GM23338 (cell line): ENCODE results near the gene HSD17B7. TPM values are rescaled to one million over a fixed set of nuclear protein-coding genes. Genes with fewer than 3 reads are reported as not detected.
A peak's percentile ranks its signal among the peaks of the same experiment; 100 is the strongest.
"Not testable (repeated sequence)": the region's sequence is repeated elsewhere in the genome, so short reads cannot be mapped to it uniquely, and the experiment has no call there.

Experiments
- ATAC-seq: fragments of 200-7000 bp; cut with Tn5 transposase; 3 replicates; pipeline ENCODE4 v1.9.1; 2020
- DNase-seq: peaks from one replicate; pipeline ENCODE4 v3.0.0-alpha.2; 2015; ENCODE audit warnings: low spot score
- H2AFZ ChIP-seq: fragments of 200-600 bp; sonication (generic); 2 replicates; pipeline ENCODE4 v1.8.0; 2016; ENCODE audit warnings: antibody characterized with exemption, mild to moderate bottlenecking, moderate library complexity
- H3F3A ChIP-seq: fragments of 200-600 bp; sonication (generic); replicated peaks from 2 replicates; pipeline ENCODE4 v1.8.0; 2017; ENCODE audit warnings: antibody characterized with exemption, mixed run types, low read depth
- H3K27ac ChIP-seq: fragments of 200-600 bp; sonication (generic); 2 replicates; pipeline ENCODE4 v1.6.1; 2016; ENCODE audit warnings: low read depth
- H3K27me3 ChIP-seq: fragments of 200-600 bp; sonication (generic); 2 replicates; pipeline ENCODE4 v1.8.0; 2016; ENCODE audit warnings: mild to moderate bottlenecking, mixed run types, moderate library complexity; ENCODE audit not compliant: insufficient read depth
- H3K36me3 ChIP-seq: fragments of 200-600 bp; sonication (generic); 2 replicates; pipeline ENCODE4 v1.8.0; 2016; ENCODE audit warnings: mild to moderate bottlenecking; ENCODE audit not compliant: insufficient read depth
- H3K4me1 ChIP-seq: fragments of 200-600 bp; sonication (generic); 2 replicates; pipeline ENCODE4 v1.8.0; 2016; ENCODE audit warnings: mild to moderate bottlenecking, moderate library complexity; ENCODE audit not compliant: insufficient read depth
- H3K4me2 ChIP-seq: fragments of 200-600 bp; sonication (generic); 2 replicates; pipeline ENCODE4 v1.7.1; 2017; ENCODE audit warnings: mixed run types
- H3K4me3 ChIP-seq: fragments of 200-600 bp; sonication (generic); 2 replicates; pipeline ENCODE4 v1.6.1; 2016; ENCODE audit warnings: mixed run types
- H3K79me2 ChIP-seq: fragments of 200-600 bp; sonication (generic); replicated peaks from 2 replicates; pipeline ENCODE4 v1.8.0; 2017; ENCODE audit warnings: mild to moderate bottlenecking; ENCODE audit not compliant: insufficient read depth
- H3K9me2 ChIP-seq: fragments of 200-600 bp; sonication (generic); 2 replicates; pipeline ENCODE4 v1.8.0; 2017; ENCODE audit not compliant: insufficient read depth
- H4K20me1 ChIP-seq: fragments of 200-600 bp; sonication (generic); replicated peaks from 2 replicates; pipeline ENCODE4 v1.8.0; 2017; ENCODE audit warnings: mild to moderate bottlenecking; ENCODE audit not compliant: insufficient read depth
- H3K27ac Mint-ChIP-seq: 2 replicates; pipeline ENCODE4 v1.8.0; 2020; ENCODE audit warnings: inconsistent platforms, mild to moderate bottlenecking, moderate library complexity, mixed read lengths
- H3K27me3 Mint-ChIP-seq: 3 replicates; pipeline ENCODE4 v1.8.0; 2022; ENCODE audit warnings: low read depth, mild to moderate bottlenecking, moderate library complexity, mixed read lengths, inconsistent platforms; ENCODE audit not compliant: insufficient read depth, poor library complexity
- H3K36me3 Mint-ChIP-seq: 3 replicates; pipeline ENCODE4 v1.8.0; 2021; ENCODE audit warnings: low read depth, mild to moderate bottlenecking, inconsistent platforms, moderate library complexity, mixed read lengths
- H3K4me1 Mint-ChIP-seq: 3 replicates; pipeline ENCODE4 v1.8.0; 2020; ENCODE audit warnings: mild to moderate bottlenecking, inconsistent platforms, mixed read lengths
- H3K4me3 Mint-ChIP-seq: 3 replicates; pipeline ENCODE4 v1.8.0; 2021; ENCODE audit warnings: moderate library complexity, mild to moderate bottlenecking, inconsistent platforms, mixed read lengths
- H3K9me3 Mint-ChIP-seq: 3 replicates; pipeline ENCODE4 v1.8.0; 2020; ENCODE audit warnings: moderate library complexity, mild to moderate bottlenecking, inconsistent platforms, mixed read lengths
- polyA plus RNA-seq: library from polyadenylated mRNA; unstranded; fragments of >200 nt; fragmentation: Nextera tagmentation; extraction: Ambion mirVana; gene quantifications from 2 replicates; pipeline ENCODE4 v1.2.1, GENCODE V29; 2016
- total RNA-seq: library from RNA; depleted of rRNA; stranded (reverse); fragments of >200 nt; shearing (Covaris generic); gene quantifications from 2 replicates; pipeline ENCODE4 v1.2.3, GENCODE V29; 2014

Gene HSD17B7
- total and polyA plus RNA-seq, 2 experiments from 2014 or later, result 30.9 to 31.9 TPM

- H3K36me3 ChIP-seq, H3K36me3 Mint-ChIP-seq, H3K4me3 ChIP-seq, H3K4me2 ChIP-seq, H2AFZ ChIP-seq, ATAC-seq, H3K9me2 ChIP-seq, H3K79me2 ChIP-seq, H3K4me3 Mint-ChIP-seq, H4K20me1 ChIP-seq, H3K27ac ChIP-seq, H3F3A ChIP-seq, H3K27me3 Mint-ChIP-seq, H3K27me3 ChIP-seq, DNase-seq, H3K27ac Mint-ChIP-seq, H3K4me1 ChIP-seq, H3K9me3 Mint-ChIP-seq: not testable (repeated sequence)
- H3K4me1 Mint-ChIP-seq, result peaks cover 13% of the 10 kb centered on the region; the same call in 2 of the 3 replicates
Measured at GRCh38 chr1:162784926-162785325, 5.6 kb upstream of the HSD17B7 start.

- H3K4me1 ChIP-seq, H3K79me2 ChIP-seq, H3K4me3 ChIP-seq, H4K20me1 ChIP-seq, H3K27me3 ChIP-seq, H3F3A ChIP-seq, H3K27ac Mint-ChIP-seq, H3K9me2 ChIP-seq, H3K36me3 ChIP-seq, H3K27ac ChIP-seq, H3K27me3 Mint-ChIP-seq, H3K4me2 ChIP-seq, DNase-seq, H3K4me3 Mint-ChIP-seq, H3K9me3 Mint-ChIP-seq, H2AFZ ChIP-seq, ATAC-seq: not testable (repeated sequence)
- Mint-ChIP-seq H3K36me3 (peaks cover 11% of the 10 kb centered on the region; the same call in 2 of the 3 replicates), H3K4me1 (peaks cover 14% of the 10 kb centered on the region; the same call in 2 of the 3 replicates)
Measured at GRCh38 chr1:162788783-162789182, 1.7 kb upstream of the HSD17B7 start.

DNA sequence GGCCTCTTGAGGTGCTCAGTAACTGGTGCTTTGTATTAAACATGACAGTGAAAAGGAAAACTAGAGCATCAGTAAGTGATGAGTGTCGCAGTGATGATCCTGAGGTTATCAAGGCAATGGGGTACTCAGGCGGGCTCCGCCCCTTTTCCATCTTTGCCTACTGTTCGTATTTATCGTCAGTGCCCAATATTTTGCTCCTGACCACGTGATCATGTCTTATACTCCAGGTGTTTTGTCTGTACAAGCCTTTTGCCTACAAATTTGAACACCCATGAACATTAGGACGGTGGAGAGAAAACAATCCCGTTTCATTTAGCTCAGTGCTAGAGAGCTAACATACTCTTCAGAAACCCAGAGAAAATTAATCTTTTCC is 469 bp downstream of the HSD17B7 start:
- Histone ChIP-seq H3K4me3 (peak overlapping the region; percentile 65), H3K27ac (peak overlapping the region; percentile 79; the same call in 1 of the 2 replicates), H3K4me2 (peak overlapping the region; percentile 82)
- not testable (repeated sequence) for H3K27me3 Mint-ChIP-seq, H3K79me2 ChIP-seq, H3K27me3 ChIP-seq, H3F3A ChIP-seq, ATAC-seq, H3K4me1 ChIP-seq, H3K4me1 Mint-ChIP-seq, H3K9me2 ChIP-seq, H4K20me1 ChIP-seq, H2AFZ ChIP-seq, DNase-seq, H3K36me3 ChIP-seq, H3K9me3 Mint-ChIP-seq
- Mint-ChIP-seq H3K4me3 (peak overlapping the region; percentile 89), H3K27ac (peak overlapping the region; percentile 98), H3K36me3 (peaks cover 13% of the 10 kb centered on the region; the same call in 2 of the 3 replicates)

DNA sequence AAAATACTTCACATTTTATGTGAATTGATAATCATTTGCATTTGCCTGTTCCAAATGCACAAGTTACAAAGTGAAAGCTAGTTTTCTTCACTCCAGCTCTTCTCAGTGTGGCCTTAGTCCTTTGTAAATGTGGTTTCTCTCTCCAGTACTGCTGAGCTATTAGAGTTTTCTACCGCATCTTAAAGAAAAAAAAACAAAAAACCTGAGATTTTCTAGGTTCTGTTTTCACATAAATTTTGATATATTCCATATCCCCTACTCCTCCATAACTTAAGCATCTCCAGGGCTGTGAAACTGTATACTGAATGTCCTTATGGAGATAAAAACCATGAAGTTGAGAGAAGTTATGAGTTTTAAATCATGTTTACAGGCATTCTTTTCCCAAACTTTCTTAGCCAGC is 3.8 kb downstream of the HSD17B7 start:
- H3K4me1 Mint-ChIP-seq, H2AFZ ChIP-seq, H3K4me2 ChIP-seq, H3K79me2 ChIP-seq, H3K27ac Mint-ChIP-seq, H3K4me3 ChIP-seq, H4K20me1 ChIP-seq, H3K27me3 Mint-ChIP-seq, ATAC-seq, H3K27me3 ChIP-seq, H3K27ac ChIP-seq, H3K36me3 ChIP-seq, H3K4me1 ChIP-seq, H3K9me2 ChIP-seq, H3F3A ChIP-seq, H3K9me3 Mint-ChIP-seq, H3K4me3 Mint-ChIP-seq, DNase-seq: not testable (repeated sequence)
- peaks cover 32% of the 10 kb centered on the region; the same call in 2 of the 3 replicates for H3K36me3 Mint-ChIP-seq

DNA sequence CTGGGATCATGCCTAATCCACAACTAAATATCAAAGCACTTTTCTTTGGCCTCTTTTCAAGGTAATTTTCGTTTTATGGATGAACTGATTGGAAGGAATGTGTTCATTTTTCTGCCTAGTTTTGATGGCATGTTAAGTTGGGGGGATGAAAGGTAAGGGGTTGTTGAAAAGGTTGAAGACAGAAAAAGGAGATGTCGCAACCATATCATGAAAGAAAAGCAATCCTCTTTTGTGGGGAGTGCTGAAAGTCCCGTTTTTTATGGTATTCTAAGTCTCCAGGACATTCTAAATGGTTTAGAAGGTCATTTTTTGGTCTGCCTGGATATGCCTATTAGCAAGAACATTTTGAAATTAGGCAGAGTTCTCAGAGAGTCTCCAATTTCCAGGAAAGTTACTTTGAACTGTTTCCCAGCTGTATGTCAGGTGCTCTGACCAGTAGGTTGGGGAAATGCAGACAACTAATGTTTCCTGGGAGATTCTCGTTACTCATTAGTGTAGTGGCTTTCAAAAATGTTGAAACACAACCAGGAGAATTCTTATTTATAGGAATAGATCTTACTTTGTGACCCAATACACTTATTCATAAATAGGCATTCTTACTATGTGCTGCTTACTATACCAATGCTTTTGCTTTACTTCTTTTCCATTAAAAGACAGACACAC is 6.2 kb downstream of the HSD17B7 start:
- H3K27me3 Mint-ChIP-seq, H3F3A ChIP-seq, ATAC-seq, H4K20me1 ChIP-seq, H3K27ac ChIP-seq, H3K27ac Mint-ChIP-seq, H3K4me1 ChIP-seq, H3K4me3 ChIP-seq, H3K4me3 Mint-ChIP-seq, H3K4me2 ChIP-seq, H3K9me2 ChIP-seq, H3K27me3 ChIP-seq, H3K9me3 Mint-ChIP-seq, H2AFZ ChIP-seq, H3K4me1 Mint-ChIP-seq, DNase-seq: not testable (repeated sequence)
- H3K36me3 ChIP-seq, result peaks cover 11% of the 10 kb centered on the region
- H3K36me3 Mint-ChIP-seq, result peaks cover 55% of the 10 kb centered on the region
- H3K79me2 ChIP-seq, result peaks cover 13% of the 10 kb centered on the region
